HG02798 (cell line): ENCODE data around the gene RASGRF1.

ENCODE experiments used
- ATAC-seq: cut with Tn5 transposase; IDR thresholded peaks from one replicate; pipeline ENCODE4 v1.9.1; 2021; ENCODE audit warnings: mild to moderate bottlenecking; ENCODE audit not compliant: unreplicated experiment, poor library complexity

Gene RASGRF1

DNA sequence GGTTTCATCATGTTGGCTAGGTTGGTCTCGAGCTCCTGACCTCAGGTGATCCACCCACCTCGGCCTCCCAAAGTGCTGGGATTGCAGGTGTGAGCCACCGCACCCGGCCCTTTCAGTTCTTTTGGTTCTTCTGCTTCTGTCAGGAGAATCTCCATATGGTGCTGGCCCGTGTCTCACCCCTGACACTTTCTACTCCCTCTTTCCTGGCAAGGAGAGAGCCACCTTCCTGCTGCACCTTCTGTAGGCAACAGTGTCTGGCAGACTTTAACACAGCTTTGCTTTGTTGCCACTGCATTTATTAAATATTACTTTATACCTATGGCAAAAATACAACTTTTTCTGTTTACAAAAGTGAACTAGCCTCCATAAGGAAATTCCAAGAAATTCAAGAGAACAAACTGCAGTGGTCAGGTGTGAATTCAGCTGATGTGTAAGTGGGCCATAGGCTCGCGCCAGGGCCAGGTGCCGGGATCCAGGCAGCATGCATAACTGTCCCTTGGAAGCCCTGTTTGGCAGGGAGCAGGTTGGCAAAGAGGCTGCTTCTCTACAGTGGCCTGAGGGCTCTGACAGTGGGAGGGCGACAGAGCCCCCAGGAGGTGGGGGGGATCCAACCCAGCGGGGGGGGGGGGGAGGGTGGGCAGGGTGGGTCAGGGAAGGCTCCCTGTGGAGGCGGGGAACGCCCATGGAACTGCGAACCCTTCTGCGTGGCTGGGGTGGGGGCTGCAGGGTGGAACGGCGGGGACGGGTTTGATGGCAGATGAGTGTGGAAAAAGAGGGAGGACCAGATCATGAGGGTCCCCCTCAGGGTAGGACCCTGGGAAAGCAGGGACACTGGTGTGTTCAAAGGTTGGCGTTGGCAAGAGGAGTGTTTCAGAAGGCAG lies 166.9 kb downstream of the RASGRF1 start:
- ATAC-seq, result no peak

GRCh38 chr15:78923015-78923414 lies 167.6 kb downstream of the RASGRF1 start:
- no peak for ATAC-seq

- no peak for ATAC-seq
Observed at GRCh38 chr15:78922527-78922926, 168.1 kb downstream of the RASGRF1 start.

GRCh38 chr15:78921940-78922339 lies 168.6 kb downstream of the RASGRF1 start:
- no peak for ATAC-seq

DNA sequence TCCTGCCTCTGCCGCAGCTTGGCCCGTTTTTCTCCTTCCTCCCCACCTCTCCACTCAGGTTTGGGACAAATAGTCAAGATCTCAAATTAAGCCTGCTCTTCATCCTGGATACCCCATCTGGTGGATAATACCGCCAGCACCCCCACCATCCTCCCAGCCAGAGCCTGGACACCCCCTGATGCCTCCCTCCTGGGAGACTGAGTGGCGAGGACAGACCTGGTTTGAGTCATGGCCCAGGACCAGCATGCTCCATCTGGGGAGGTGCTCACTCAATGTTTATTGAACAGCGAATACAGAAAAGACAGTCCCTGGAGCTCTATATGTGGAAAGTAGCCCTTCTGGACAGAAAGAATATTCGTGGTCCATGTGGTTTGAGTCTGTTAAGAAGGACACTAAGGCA lies 169.1 kb downstream of the RASGRF1 start:
- ATAC-seq, result no peak

DNA sequence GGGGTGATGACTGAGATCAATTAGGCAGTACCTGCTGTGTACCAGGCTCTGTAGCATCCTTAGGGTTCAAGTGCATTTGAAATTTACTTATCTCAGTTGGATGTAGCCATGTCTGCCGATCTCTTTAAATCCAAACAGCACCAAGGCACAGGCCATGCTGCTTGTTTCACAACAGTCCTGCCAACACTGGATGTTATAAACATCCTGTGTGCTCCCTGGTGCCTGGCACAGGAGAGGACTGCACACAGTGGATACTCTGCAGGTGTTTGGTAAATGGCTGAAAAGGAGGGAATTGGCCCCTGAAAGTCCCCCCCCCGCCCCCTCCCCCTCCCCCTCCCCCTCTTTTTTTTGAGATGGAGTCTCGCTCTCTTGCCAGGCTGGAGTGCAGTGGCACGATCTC lies 172.7 kb downstream of the RASGRF1 start:
- no peak for ATAC-seq

- no peak for ATAC-seq
Observed at GRCh38 chr15:78916088-78916487, 174.5 kb downstream of the RASGRF1 start.

DNA sequence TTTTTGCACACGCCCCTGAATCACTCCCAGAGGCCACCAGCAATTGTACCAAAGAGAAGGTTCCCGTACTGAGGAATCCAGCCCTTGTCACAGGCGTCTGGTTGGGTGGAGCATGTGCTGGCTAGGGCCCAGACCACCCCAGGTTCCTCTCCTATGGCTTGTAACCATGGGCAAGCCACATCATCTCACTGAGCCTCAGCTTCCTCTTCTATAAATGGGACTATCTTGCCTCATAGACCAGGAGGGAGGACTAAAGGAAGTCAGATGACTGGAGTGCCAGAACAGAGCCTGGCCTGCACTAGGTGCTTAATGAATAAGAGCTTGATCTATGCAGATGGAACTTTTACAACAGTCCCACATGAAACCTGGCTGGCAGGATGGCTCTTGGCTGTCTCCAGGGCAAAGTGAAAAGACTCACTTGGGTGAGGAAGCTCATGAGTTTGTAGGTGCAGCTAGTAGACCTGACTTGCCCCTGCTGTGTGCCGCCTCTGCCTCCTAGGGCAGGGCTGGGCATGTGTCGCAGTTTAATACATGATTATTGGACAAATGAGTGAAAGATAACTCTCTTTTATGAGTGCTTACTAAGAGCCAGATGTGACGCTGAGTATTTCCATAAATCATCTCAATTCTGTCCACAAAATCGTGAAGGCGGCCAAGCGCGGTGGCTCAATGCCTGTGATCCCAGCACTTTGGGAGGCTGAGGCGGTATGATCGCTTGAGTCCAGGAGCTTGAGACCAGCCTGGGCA lies 175.1 kb downstream of the RASGRF1 start:
- ATAC-seq, result no peak

DNA sequence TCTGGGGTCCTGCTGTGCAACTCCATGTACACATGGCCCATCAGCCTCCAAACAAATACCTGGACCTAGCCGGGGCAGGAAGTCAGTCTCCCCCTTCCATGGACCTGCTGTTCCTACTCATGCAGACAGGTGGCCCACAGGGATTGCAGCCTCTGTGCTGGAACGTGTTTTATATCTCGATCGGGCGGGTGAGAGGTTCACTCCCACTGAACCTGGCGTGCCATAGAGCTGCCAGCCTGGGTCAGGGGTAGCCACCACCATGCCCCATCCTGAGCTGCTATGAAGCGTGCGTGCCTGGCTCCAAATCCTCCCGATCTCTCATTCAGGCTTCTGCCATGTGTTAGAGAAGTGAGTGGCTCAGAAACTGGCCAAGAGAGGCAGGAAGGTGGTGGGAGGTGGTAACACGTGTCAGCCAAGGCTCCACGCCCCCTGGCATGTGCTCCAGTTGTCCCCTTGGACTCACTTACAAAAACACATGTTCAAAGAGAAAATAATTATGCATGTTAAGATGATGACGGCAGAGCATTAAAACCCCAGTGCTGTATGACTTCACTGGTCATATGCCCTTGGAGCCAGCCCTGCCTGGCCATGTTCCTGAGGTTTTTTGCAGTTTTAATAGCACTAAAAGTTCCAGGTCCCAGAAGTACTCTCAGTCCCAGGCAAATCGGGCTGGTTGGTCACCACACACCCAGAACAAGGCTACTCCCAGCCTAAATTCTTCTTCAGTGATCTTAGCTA lies 176.4 kb downstream of the RASGRF1 start:
- no peak for ATAC-seq

GRCh38 chr15:78913012-78913411 lies 177.6 kb downstream of the RASGRF1 start:
- no peak for ATAC-seq

GRCh38 chr15:78912316-78912715 lies 178.3 kb downstream of the RASGRF1 start:
- ATAC-seq, result no peak

DNA sequence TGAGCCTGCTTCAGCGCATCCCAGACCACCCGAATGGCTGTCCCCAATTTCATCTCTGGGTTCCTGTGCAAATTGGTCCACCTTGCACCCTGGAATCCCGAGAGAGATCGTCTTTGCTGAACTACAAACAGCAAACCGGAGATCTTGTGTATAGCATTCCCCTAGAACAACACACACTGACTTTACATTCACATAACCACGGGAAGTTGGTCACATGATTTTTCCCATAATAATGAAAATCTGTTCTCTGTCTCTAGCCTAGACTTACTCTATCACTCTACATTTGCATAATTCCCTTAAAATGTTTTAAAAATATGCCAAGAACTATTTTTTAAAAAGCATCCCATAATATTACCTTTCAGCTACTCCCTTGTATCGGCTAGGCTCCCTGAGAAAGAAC lies 180.3 kb downstream of the RASGRF1 start:
- ATAC-seq, result no peak
